ENCODE data around the gene FIGNL2.
A peak's percentile ranks its signal among the peaks of the same experiment; 100 is the strongest.
"Not testable (repeated sequence)": the region's sequence is repeated elsewhere in the genome, so short reads cannot be mapped to it uniquely, and the experiment has no call there.

Gene FIGNL2, protein sequence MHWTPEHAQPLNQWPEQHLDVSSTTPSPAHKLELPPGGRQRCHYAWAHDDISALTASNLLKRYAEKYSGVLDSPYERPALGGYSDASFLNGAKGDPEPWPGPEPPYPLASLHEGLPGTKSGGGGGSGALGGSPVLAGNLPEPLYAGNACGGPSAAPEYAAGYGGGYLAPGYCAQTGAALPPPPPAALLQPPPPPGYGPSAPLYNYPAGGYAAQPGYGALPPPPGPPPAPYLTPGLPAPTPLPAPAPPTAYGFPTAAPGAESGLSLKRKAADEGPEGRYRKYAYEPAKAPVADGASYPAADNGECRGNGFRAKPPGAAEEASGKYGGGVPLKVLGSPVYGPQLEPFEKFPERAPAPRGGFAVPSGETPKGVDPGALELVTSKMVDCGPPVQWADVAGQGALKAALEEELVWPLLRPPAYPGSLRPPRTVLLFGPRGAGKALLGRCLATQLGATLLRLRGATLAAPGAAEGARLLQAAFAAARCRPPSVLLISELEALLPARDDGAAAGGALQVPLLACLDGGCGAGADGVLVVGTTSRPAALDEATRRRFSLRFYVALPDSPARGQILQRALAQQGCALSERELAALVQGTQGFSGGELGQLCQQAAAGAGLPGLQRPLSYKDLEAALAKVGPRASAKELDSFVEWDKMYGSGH

DNA sequence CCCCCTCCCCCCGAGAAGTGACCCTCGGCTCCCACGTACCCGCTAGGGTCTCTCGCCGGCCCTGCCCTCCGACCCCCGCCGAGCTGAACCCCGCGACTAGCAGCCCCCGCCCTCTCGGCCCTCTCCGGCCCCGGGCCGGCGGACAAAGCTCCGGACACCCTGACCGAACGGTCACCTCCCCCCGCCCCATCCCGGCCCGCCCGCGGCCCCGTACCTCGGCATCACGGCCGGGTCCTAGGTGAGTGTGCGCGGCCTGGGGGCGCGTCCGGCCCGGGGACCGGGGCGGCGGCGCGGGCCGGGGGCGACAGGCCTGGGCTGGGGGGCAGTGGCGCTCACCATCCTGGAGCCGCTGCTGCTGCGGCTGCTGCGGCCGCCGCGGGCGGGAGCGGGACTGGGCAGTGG is at the start of gene FIGNL2:
FIGNL2 (minus strand) TSS at position 393 of the 402 bp plus-strand sequence. CDS start 26,305 bp downstream, outside the sequence.
- no peak for DNase-seq (ENCODE audit: low read depth)

DNA sequence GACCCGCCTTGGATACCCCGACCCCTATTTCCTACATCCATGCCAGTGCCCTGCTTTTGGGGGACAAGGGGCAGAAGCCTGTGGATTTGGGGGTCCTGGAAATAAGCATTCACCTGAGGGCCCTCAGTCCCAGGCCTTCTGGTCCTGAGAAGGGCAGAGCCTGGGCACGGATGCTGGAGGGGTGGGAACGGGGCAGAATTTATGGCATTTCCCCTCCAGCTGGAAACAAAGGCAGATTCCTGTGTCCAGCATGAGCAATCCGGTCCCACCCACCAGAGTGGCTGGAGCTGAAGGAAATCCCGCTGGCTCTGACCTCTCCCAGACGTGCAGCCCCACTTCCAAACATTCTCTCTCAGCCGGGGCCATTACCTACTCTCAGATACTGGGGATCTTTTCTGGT is 48.7 kb upstream of the FIGNL2 start:
- DNase-seq (ENCODE audit: low read depth), result no peak

DNA sequence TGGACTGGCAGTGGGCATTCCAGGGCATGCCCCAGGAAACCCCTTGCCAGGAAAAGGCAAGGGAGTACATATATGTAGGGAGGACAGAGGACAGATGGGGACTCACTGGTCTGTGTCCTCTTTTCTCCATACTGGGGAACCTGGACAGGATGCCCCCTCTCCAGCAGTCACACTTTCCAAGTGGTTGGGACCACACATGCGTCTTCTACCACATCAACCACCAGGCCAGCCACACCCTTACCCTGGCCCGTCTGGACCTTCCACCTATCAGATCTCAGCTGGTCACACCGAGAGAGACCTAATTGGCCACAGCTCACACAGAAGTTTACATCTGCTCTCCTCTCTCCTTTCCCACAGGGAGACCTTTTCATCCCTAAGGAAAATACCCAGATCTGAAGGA is 47.7 kb upstream of the FIGNL2 start:
- no peak for DNase-seq (ENCODE audit: low read depth)

DNA sequence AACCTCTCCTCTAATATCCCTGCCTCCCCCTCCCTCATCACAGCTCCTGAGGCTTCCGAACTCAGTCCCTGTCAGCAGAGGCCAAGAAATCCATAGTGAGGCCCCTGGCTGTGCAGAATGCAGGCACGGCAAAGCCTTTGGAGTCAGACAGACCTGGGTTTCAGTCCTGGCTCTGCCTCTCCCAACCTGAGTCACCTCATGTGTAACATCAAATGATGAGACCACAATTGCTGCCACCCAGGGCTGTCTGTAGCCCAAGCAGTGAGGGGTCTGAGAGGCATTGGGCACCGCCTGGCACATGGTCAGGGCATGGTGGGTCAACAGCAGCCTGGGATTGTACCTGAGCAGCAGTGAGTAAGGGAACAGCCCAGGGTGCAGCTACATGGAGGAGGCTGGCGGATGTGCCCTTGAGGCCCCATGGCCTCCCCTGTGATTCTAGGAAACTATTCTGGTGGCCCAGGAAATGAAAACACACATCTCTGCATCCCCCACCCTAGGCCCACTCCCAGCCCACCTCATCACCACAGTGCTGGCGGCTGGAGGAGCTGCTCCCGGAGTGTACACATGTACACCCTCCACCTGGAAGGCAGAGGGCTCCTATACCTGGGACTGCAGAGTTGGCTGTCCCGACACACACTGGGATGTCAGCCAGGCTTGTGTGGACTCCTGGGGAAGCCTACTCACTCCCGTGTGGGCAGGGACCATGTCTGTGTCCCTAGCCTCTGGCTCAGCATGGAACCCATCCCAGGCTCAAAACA is 47.0 kb upstream of the FIGNL2 start:
- DNase-seq (ENCODE audit: low read depth), result no peak

DNA sequence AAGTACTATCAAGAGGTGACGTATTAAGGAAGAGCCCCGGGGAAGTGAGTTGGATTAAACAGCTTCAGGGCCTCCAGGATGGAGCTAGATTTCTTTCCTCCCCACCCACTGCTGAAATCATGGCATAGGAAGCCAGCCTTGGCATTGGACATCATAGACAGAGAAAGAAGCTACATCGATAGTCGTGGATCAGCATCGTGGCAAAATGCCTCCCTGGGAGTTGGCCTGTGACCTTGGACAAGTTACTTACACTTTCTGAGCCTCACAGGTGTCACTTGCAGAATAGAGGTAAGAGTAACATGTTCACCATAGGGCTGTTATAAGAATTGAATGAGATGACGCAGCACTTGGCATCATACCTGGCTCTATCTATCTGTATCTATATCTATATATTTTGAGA is 45.3 kb upstream of the FIGNL2 start:
- no peak for DNase-seq (ENCODE audit: low read depth)

DNA sequence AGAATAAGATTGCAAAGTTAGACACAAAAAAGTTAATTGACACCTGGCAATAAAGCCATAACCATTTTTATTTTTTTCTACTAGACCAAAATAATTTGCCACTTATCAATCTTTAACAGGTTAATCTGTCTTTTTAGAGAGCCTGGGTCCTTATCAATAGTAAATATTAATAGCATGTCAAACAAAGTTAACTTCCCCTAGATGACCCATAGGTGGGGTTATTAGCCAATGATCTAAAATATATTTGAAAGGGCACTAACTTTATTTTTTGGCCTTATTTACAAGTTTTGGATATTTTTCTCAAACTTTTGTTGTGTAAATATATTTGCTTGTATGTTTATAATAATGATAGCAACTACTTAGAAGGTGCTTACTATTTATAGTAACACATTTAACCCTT is 43.3 kb upstream of the FIGNL2 start:
- DNase-seq (ENCODE audit: low read depth), result no peak

DNA sequence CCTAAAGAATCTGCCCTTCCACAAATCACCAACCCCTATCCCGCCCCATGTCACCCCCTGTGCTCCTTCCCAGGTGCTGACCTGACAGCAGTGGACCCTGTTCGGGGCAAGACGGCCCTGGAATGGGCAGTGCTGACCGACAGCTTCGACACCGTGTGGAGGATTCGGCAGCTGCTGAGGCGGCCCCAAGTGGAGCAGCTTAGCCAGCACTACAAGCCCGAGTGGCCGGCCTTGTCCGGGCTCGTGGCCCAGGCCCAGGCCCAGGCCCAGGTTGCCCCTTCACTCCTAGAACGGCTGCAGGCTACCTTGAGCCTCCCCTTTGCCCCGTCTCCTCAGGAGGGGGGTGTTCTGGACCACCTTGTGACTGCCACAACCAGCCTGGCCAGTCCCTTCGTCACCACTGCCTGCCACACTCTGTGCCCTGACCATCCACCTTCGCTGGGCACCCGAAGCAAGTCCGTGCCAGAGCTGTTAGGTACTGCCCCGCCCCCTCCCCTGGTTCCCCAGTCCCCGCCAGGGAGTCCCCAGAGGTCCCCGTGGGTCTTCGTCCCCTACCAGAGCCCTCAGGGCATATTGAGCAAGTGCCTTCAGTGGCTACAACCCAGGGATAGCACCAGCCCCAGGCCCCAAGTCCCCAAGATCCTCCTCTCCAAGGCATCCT is 42.1 kb upstream of the FIGNL2 start:
- DNase-seq (ENCODE audit: low read depth), result no peak

DNA sequence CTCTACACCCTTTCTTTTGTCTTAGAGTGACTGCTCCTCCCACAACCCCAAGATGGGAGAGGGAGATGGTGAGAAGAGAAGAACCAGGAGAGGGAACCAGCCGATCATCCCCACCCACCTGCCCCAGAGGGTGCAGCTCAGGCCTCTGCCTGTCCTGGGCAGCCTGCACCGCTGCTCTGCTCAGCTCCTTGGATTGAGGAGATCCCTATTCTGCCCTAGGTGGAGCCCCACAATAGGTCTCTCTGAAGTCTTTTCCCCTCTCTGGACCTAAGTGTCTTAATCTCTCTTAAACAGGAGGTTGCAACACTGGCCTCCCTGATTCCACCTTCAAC is 41.6 kb upstream of the FIGNL2 start:
- no peak for DNase-seq (ENCODE audit: low read depth)

DNA sequence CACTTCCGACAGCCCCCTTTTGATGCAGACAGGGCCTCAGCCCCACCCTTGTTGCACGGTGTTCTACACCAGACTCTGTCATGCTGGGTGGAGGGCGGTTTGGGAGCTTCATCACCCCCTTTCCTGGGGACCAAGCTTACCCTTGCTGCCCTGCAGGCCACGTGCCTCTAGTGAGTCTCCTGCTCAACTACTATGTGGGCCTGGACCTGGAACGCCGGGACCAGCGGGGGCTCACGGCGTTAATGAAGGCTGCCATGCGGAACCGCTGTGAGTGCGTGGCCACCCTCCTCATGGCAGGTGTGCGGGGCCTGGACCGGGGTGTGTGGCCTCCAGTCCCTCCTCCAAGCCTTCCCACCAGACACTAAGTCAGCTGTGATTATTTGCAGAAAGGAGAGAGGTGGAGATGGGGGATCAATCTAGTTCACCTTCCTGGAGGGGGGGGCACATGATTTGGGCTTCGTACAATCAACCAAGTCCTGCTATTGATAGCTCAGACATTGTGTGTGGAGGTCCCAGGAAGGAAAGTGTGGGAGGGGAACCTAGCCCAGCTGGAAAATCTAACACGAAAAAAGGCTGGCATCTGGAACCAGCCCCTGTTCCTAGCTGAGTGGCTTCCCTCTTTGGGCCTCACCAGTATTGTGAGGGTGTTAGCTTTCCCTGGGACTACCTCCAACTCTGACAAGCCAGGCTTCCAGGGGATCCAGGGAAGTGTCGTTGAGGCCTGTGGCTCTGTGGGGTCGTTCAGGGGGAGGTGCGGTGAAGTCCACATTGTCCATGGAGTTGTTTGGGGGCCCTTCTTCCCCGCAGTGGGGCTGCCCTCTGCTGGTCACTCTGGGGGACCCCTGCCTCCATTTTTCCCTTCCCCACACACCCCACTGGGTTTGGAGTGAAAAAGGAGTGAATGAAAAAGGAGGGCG is 41.0 kb upstream of the FIGNL2 start:
- no peak for DNase-seq (ENCODE audit: low read depth)

DNA sequence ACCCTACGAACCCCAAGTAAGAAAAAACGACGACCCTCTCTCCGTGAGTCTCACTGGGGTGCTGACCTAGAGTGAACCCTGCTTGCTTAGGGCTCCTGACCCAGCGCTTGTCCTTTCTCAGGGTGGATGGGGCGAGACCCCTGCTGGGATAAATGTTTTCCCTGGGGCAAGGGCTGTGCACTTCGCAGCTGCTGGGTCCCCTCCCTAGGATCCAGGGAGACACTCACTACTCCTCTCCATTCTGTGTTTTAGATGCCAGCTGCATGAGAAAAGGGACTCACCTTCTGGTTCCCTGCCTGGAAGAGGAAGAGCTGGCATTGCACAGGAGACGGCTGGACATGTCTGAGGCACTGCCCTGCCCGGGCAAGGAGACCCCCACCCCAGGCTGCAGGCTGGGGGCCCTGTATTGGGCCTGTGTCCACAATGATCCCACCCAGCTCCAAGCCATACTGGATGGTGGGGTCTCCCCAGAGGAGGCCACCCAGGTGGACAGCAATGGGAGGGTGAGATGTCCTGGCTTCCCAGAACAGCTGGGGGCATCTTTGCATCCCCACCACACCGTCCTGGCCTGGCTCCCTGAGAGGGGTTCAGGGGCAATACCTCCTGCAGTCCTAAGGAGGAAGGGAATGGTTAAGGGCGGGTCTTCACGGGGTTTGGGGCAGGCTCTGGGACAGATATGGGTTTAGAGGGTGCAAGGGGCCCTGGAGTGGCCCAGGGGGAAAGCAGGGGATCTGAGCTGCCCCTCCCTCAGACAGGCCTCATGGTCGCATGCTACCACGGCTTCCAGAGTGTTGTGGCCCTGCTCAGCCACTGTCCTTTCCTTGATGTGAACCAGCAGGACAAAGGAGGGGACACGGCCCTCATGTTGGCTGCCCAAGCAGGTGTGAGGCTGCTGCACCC is 40.0 kb upstream of the FIGNL2 start:
- no peak for DNase-seq (ENCODE audit: low read depth)

DNA sequence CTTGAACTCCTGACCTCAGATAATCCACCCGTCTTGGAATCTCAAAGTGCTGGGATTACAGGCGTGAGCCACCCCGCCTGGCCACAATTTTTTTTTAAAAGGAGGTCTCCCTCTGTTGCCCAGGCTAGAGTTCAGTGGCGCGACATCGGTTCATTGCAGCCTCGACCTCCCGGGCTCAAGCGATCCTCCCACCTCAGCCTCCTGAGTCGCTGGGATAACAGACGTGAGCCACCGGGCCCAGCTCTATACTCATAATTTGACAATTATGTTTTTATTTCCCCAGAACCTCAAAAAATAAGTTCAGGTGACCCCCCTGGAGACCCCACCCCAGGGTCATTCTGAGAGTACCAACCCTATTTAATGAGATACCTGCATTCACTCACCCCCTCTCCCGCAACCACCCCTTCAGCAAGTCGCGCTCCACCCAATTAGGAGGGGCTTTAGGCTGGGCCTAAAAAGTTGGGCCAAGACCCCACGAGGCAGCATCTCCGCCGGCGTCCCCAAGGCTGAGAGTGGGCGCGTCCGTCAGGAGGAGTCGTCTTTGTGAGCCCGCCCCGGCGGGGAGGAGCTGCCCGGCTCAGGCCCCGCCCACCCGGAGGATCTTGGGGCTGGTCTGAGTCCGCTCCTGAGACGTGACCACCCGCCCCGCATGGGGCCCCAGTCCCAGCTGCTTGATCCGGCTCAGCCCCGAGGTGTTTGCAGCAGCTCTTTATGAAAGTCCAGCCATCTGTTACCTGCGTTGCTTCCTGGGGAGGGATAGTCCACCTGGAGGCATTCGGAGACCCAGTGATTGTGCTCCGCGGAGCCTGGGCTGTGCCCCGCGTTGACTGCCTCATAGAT is 39.2 kb upstream of the FIGNL2 start, which contains the start of gene ANKRD33:
ANKRD33 (plus strand) TSS at position 628 of the 840 bp plus-strand sequence; CDS start at position 712, 84 bp downstream.
- no peak for DNase-seq (ENCODE audit: low read depth)

DNA sequence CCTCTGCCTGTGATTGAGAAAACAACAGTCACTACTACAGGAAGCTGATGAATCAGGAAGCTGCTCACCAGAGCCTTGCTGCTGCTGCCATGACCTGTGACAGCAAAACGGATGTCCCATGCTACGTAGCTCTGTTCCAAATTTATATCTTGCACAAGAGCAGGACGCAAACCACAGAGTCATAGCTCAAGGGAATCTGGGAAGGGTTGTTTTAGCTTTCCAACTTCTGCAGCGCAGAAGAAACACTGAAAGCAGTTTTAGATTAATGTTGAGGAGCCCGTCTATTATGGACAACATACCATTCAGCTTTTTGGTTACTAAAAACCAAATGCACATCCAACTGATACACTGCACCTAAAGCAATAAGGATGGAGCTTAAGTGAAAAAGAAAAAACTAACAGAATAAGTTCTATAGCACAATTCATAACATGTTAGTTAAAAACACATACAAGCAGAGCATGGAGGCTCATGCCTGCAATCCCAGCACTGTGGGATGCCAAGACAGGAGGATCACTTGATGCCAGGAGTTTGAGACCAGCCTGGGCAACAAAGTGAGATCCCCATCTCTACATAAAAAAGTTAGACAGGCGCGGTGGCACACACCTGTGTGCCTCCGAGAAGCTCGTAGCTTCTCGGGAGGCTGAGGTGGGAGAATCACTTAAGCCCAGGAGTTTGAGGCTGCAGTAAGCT is 37.6 kb upstream of the FIGNL2 start:
- peak; percentile 99 for DNase-seq (ENCODE audit: low read depth)

DNA sequence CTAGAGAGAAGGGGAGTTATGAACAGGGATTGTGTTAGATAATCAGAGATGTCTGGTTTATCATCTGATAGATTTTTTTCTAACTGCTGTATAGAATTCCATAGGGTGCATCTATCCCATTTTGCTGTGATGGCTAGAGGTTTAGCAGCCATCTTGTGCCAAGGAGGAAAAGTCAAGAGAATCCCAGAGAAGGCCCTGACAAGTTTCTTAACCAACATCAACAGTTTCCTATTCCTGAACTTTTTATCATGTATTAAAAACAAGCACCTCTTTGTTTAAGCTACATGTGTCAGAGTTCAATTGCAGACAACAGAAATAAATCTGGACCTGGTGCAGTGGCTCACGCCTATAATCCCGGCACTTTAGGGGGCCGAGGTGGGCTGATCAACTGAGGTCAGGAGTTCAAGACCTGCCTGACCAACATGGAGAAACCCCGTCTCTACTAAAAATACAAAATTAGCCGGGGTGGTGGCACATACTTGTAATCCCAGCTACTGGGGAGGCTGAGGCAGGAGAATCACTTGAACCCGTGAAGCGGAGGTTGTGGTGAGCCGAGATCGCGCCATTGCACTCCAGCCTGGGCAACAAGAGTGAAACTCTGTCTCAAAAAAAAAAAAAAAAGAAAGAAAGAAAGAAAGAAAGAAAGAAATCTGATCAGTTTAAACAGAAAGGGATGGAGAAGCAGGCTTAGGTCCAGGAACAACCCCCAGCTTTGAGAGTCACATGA is 36.9 kb upstream of the FIGNL2 start:
- not testable (repeated sequence) for DNase-seq (ENCODE audit: low read depth)

DNA sequence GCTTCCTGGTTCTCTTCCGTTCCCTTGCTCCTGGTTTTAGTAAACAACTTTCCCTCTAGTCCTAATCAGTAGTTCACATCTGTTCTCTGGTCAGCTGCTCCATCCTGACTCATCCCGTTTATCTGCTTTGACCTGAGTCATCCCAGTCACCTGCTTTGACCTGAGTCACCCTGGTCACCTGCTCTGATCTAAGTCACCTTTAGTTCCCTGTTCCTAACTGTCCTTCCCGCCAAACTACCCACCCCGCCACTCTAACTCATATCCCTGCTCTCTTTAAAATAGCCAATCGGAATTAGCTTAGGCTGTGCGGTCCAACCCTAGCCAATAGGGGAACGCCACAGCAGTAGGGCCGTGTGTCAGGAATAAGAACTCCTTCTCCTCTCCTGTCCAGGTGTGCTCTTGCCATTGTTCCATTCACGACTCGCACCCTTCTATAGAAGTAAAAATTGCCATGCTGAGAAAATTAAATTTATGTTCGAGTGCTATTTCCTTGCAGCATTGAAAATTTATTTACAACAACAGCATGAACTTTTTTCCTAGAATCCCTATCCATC is 36.2 kb upstream of the FIGNL2 start:
- no peak for DNase-seq (ENCODE audit: low read depth)

DNA sequence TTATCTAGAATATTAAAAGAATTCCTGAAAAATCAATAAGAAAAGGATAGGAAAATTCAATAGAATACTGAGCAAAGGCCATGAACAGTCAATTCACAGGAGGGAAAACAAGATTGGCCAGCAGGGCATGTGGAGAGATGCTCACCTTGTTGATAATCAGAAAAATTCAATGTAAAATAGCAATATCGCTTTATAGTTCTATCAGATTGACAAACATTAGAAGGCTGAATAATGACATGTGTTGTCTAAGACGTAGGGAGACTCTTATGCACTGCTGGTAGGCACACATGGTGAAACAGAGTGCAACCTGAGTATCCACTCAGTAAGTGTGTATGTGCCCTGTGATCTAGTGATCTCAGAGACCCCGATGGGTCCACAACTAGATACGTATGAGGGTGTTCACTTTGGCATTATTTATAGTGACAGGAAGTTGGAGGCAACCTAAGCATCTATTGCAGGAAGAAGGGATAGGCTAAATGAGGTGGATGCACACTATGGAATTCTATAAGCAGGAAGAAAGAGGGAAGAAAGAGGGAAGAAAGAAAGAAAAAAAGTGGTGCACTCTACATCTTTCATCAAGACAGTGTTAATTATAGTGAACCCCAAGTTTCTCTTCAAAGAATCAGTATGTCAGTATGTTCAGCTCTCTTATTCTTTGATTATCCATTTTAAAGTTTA is 35.6 kb upstream of the FIGNL2 start:
- DNase-seq (ENCODE audit: low read depth), result no peak

DNA sequence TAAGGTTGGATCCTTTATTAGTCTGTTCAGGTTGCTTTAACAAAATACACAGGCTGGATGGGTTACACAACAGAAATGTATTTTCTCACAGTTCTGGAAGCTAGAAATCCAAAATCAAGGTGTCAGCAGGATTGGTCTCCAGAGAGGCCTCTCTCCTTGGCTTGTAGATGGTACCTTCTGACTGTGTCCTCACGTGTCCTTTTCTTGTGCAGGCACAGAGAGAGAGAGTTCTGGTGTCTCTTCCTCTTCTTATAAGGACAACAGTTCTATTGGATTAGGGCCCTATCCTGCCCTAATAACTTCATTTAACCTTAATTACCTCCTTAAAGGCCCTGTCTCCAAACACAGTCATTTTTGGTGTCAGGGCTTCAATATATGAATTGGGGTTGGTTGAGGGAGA is 34.8 kb upstream of the FIGNL2 start:
- DNase-seq (ENCODE audit: low read depth), result no peak

DNA sequence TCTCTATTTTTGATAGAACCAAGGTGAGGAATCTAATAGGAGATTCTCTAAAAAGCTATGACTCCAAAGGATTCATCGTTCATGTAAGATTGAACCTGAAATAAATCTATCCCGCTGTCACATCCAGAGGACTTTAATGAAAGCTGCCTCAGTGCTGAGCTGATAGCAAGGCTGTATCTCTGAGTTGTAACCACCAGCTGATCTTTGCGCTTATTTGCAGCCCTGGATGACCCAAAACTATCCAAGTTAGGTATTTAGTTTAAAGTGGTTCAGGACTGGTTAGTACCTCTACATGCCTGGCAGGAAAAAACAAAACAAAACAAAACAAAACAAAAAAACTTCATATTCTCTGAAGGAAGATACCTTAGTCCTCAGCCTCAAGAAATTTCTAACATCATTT is 30.6 kb upstream of the FIGNL2 start:
- DNase-seq (ENCODE audit: low read depth), result no peak
